ENCODE results near the gene XAB2.

The XAB2 gene

GRCh38 chr19:7595466-7596133 lies 33.7 kb downstream of the XAB2 start, which contains the start of gene CAMSAP3:
CAMSAP3 (plus strand) TSS chr19:7595863; CDS start chr19:7596003, 140 bp downstream.
- no peaks in the 10 kb centered on the region for H4K20me1 ChIP-seq (ENCODE audit: insufficient read depth, low read length)
- H2AFZ ChIP-seq (ENCODE audit: low read length), result no peak within 1 kb of the TSS

GRCh38 chr19:7590256-7590655 lies 39.1 kb downstream of the XAB2 start:
- Histone ChIP-seq H3K27me3 (ENCODE audit: insufficient read depth, low read length) (no peaks in the 10 kb centered on the region), H3F3A (ENCODE audit: insufficient read depth, low read length) (no peaks in the 10 kb centered on the region)

More at GRCh38 chr19:7595466-7596133, 33.7 kb downstream of the XAB2 start, which contains the start of gene CAMSAP3:
- H3K9ac ChIP-seq (ENCODE audit: low read length), result peak within 1 kb of the TSS; percentile 35; the same call in 1 of the 2 replicates
- no peaks in the 10 kb centered on the region for H3K79me2 ChIP-seq (ENCODE audit: insufficient read depth, low read length)
- H3K36me3 ChIP-seq (ENCODE audit: insufficient read depth, low read length), result no peaks in the 10 kb centered on the region
- H3K4me1 ChIP-seq (ENCODE audit: insufficient read depth, low read length, severe bottlenecking), result peaks cover 8% of the 10 kb centered on the region
- no peak for TF ChIP-seq EZH2 (IDR thresholded peaks at IDR 0.05; ENCODE audit: borderline replicate concordance, low read length)
- no peak for TF ChIP-seq CTCF (IDR thresholded peaks at IDR 0.05; ENCODE audit: low read length)
- peak within 1 kb of the TSS; percentile 67 for H3K4me3 ChIP-seq (ENCODE audit: low read depth, low read length, poor library complexity, severe bottlenecking)
- no peaks in the 10 kb centered on the region for H3K9me3 ChIP-seq (ENCODE audit: low read length)
- no peaks in the 10 kb centered on the region for H3F3A ChIP-seq (ENCODE audit: insufficient read depth, low read length)
- H3K27me3 ChIP-seq (ENCODE audit: insufficient read depth, low read length), result 0 out of 2 replicates have a peak, but pooled peaks cover 8% of the 10 kb centered on the region
- H3K27ac ChIP-seq (ENCODE audit: low read depth, low read length, poor library complexity, severe bottlenecking), result no peak within 1 kb of the TSS
- peak within 1 kb of the TSS; percentile 90 for H3K4me2 ChIP-seq (ENCODE audit: low read length)
- no peaks in the 10 kb centered on the region for H3K9me2 ChIP-seq (ENCODE audit: low read depth, low read length)

GRCh38 chr19:7589822-7590221 lies 39.5 kb downstream of the XAB2 start:
- no peak overlapping the region for H3K4me2 ChIP-seq (ENCODE audit: low read length)

More at GRCh38 chr19:7590256-7590655, 39.1 kb downstream of the XAB2 start:
- Histone ChIP-seq H2AFZ (ENCODE audit: low read length) (no peak overlapping the region), H4K20me1 (ENCODE audit: insufficient read depth, low read length) (no peaks in the 10 kb centered on the region), H3K27ac (ENCODE audit: low read depth, low read length, poor library complexity, severe bottlenecking) (no peak overlapping the region), H3K9me3 (ENCODE audit: low read length) (no peaks in the 10 kb centered on the region), H3K4me1 (ENCODE audit: insufficient read depth, low read length, severe bottlenecking) (no peaks in the 10 kb centered on the region), H3K4me3 (ENCODE audit: low read depth, low read length, poor library complexity, severe bottlenecking) (no peak overlapping the region), H3K9ac (ENCODE audit: low read length) (no peak overlapping the region), H3K79me2 (ENCODE audit: insufficient read depth, low read length) (no peaks in the 10 kb centered on the region), H3K36me3 (ENCODE audit: insufficient read depth, low read length) (no peaks in the 10 kb centered on the region), H3K4me2 (ENCODE audit: low read length) (no peak overlapping the region), H3K9me2 (ENCODE audit: low read depth, low read length) (no peaks in the 10 kb centered on the region)
- no peak for TF ChIP-seq CTCF (IDR thresholded peaks at IDR 0.05; ENCODE audit: low read length)
- no peak for TF ChIP-seq EZH2 (IDR thresholded peaks at IDR 0.05; ENCODE audit: borderline replicate concordance, low read length)

More at GRCh38 chr19:7589822-7590221, 39.5 kb downstream of the XAB2 start:
- Histone ChIP-seq H3K27ac (ENCODE audit: low read depth, low read length, poor library complexity, severe bottlenecking) (no peak overlapping the region), H3K4me1 (ENCODE audit: insufficient read depth, low read length, severe bottlenecking) (no peaks in the 10 kb centered on the region), H3K9me2 (ENCODE audit: low read depth, low read length) (no peaks in the 10 kb centered on the region), H3K79me2 (ENCODE audit: insufficient read depth, low read length) (no peaks in the 10 kb centered on the region), H3K9me3 (ENCODE audit: low read length) (no peaks in the 10 kb centered on the region), H3K27me3 (ENCODE audit: insufficient read depth, low read length) (no peaks in the 10 kb centered on the region), H4K20me1 (ENCODE audit: insufficient read depth, low read length) (no peaks in the 10 kb centered on the region), H2AFZ (ENCODE audit: low read length) (no peak overlapping the region), H3K9ac (ENCODE audit: low read length) (no peak overlapping the region), H3K4me3 (ENCODE audit: low read depth, low read length, poor library complexity, severe bottlenecking) (no peak overlapping the region), H3K36me3 (ENCODE audit: insufficient read depth, low read length) (no peaks in the 10 kb centered on the region), H3F3A (ENCODE audit: insufficient read depth, low read length) (no peaks in the 10 kb centered on the region)
- TF ChIP-seq CTCF (IDR thresholded peaks at IDR 0.05; ENCODE audit: low read length) (no peak), EZH2 (IDR thresholded peaks at IDR 0.05; ENCODE audit: borderline replicate concordance, low read length) (no peak)
